Vagina (tissue), 2 donors: Measurements from ENCODE around the gene TIAM2.

Experiments used
- CTCF ChIP-seq, 3 experiments: fragments of 450-650 bp in 2 of 3; fragments of 200-600 bp in 1 of 3; sonication (generic) in 1 of 3; IDR thresholded peaks; one replicate each; pipeline ENCODE4 v1.5.1; 2017 to 2019; ENCODE audit warnings: antibody characterized with exemption in 3 of 3, mild to moderate bottlenecking in 2 of 3, moderate library complexity in 2 of 3
- POLR2AphosphoS5 ChIP-seq, 2 donors: sonication (generic); formaldehyde crosslinking; IDR thresholded peaks; one replicate each; pipeline ENCODE4 v1.9.0; 2017; ENCODE audit warnings: antibody characterized with exemption in 2 of 2, mild to moderate bottlenecking in 2 of 2, low read depth in 1 of 2; ENCODE audit not compliant: insufficient read depth in 1 of 2

- TF ChIP-seq CTCF (IDR thresholded peaks at IDR 0.05) (no peak), POLR2AphosphoS5 (IDR thresholded peaks at IDR 0.05; ENCODE audit: insufficient read depth in 1 of 2, low read depth in 1 of 2) (no peak)
Measured at GRCh38 chr6:155050311-155050710, 55.2 kb downstream of the TIAM2 start.
